DMS 273 (cell line): ENCODE data around the gene PITX3.

Experiments
- DNase-seq: peaks from one replicate; lab custom pipeline; 2025; ENCODE audit not compliant: unreplicated experiment; lab: John Stamatoyannopoulos, UW

PITX3 gene

DNA sequence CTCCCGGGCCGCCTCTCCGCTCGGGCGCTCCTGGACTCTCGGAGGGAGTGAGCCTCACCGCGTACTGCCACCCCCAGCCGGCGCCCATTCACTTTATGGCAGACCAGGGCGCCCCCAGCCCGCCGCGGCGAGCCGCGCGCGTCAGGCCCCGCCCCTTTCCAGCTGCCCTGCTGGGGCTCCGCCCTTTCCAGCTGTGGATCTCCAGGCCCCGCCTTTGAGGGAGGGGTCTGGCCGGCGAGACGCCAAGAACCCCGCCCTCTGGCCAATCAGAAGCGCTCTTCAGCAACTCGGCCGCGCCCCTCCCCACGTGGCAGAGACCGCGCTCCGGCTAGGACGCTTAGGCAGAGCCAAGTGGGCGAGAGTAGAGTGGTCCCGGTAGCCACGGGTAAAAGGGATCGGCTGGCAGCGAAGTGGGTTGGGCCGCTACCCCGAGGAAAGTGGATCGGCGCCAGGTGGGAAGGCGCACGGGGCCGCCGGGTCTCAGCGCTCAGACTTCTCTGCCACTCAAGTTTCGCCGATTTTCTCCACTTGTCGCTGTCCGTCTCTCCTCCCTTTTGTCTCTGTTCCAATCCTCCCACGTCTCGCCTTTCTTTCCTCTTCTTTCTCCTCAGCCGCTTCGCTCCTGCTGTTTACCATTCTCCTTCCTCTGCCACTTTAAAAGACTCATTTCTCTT is at the start of gene PITX3:
TSS of gene PITX3 (minus strand) at position 69 of the 674 bp plus-strand sequence. CDS start 9,432 bp downstream, outside the sequence.
- peak; percentile 90 for DNase-seq

DNA sequence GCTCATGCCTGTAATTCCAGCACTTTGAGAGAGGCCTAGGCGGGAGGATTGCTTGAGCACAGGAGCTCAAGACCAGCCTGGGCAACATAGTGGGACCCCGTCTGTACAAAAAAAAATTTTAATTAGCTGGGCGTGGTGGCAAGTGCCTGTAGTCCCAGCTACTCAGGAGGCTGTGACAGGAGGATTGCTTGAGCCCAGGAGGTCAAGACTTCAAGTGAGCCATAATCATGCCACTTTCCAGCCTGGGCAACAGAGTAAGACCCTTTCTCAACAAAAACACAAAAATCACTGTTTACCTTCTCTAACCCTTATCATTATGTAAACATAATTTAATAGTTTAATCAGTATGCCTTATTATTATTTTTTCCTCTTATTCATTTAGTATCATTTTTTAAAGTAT is 48.5 kb upstream of the PITX3 start:
- DNase-seq = no peak

DNA sequence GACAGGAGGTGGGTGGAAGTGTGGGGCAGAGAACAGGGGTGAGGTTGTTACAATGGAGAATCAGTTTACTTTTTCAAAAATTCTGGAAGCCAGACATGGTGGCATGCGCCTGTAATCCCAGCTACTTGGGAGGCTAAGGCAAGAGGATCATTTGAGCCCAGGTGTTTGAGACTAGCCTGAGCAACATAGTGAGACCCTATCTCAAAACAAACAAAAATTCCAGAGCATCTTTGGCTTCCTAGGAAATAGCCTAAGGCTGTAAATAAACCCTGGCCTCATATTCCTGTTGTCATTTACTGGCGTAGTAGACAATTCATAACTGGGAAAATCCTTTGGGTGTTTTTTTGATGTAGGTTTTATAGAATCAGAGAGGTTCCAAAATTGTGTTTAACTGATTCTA is 48.0 kb upstream of the PITX3 start:
- no peak for DNase-seq

DNA sequence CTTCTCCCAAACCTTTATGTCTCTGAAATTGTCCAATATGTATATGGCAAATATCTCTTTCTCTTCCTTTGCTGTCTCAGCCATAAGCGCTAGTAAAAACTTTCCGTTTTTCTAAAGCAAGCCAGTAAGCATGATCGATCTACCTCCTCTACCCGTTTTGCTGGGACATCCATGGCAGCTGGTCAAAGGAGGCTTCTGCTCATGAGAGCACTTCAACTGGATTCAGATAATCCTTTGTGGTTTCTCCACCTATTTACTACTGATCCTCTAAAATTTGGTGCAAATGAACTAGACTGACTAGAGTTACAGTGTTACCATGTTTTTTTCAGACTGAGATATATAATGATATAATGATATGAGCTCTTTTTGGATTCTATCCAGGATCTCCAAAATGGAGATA is 46.7 kb upstream of the PITX3 start:
- DNase-seq = no peak

DNA sequence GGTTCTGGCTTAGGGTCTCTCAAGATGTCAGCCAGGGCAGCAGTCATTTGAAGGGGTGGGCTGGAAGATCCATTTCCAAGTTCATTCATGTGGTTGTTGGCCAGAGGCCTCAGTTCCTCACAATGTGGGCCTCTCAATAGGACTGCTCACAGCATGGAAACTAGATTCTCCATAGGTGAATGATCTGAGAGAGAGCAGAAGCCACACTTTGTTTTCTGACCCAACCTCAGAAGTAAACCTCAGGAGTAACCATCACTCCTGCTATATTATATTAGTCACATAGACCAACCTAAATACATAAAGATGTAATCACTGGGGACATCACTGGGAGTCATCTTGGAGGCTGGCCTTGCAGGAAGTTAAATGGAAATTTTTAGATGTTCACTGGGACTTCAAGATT is 46.2 kb upstream of the PITX3 start:
- no peak for DNase-seq

DNA sequence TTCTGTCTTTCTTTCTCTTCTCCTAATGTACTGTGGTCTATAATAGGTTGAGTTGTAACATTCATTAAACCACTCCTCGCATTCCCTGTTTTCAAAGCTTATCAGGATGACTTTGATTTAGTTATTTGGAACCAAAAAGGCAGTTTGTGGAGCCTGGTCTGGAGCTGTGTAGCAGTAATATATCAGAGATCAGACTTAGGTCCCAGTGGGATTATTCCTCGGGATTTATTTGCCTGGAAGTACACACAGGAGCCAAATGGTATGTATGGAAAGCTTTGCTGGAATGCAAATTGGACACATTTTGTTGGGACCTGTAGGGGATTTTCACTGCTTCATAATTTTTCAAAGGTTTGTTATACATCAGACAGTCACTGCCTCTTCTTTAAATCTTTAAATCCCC is 44.9 kb upstream of the PITX3 start:
- DNase-seq = no peak

DNA sequence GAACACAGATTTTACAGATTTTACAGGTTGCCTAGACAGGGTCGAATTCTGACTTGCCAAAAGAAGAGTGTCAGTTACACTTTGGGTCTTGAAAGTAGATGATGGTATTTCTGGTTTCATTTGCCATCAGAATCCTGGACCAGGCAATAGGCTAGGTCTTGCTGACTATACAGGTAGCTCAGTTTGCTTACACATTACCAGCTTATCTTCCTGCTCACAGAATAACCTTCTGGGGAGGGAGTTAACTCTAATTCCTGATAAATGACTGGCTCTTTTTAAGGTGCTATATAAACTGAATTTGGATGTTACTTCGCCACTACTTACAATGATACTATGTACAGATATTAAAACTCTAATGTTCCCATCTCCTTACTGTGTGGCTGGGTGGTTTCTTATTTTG is 43.8 kb upstream of the PITX3 start:
- no peak for DNase-seq

DNA sequence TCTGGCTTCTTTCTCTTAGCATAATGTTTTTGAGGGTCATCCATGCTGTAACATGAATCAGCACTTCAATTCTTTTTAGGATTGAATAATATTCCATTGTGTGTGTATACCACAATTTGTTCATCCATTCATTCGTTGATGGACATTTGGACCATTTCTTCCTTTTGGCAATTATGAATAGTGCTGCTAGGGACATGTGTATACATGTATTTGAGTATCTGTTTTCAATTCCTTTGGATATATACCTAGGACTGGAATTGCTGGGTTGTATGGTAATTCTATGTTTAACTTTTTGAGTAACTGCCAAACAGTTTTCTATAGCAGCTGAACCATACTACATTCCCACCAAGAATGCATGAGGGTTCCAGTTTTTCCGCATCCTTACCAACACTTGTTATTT is 43.2 kb upstream of the PITX3 start:
- no peak for DNase-seq

DNA sequence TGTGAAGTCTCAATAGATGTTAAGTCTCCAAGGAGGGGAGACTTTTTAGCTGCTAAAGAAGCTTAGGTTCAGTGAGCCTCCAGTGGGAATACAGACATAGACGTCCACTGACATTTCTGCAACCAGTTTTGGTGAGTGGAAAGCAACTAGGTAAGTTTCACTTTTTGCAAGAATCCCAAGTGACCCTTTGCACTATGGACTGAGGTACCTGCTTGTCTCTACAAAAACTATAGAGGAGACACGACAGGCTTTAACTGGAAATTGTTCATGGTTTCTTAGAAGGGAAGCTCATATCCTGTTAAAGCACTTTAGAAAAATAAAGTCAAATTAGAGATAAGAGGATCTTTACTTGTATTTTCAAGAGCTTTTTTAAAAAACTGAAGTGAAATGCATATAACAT is 42.6 kb upstream of the PITX3 start:
- DNase-seq = no peak

DNA sequence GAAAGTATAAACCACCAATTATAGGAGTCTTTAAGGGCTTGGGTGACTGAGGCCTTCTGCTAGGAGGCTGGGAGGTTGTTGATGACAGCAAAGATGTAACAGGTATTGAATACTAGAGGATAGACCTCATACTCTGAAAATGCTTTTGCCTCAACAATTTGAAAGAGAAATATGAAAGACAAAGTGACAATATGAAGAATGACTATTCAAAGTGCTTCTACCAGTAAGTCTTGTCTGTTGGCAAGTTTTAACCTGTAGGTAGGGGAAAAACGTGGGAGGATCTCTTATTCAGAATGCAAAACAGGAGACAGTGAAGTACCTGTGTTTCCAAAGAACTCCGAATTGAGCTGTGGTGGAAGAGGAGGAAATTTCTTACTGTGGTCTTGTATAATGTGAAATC is 42.2 kb upstream of the PITX3 start:
- no peak for DNase-seq

DNA sequence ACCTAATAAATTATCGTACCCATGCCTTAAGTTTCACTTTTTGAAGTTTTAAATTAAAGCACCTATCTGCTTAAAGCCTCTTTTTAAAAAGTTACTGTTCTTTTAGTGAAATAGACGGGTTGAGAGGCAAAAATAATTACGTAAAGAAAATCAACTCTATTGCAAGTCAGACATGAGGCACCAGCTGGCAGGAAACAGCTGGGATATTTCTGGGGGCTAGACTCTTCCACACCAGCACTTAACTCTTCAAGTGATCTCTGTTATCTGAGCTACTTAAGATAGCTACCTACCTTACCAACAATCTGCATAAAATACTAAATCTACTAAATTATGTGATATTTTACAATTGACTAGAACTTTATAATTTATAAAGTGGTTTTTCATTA is 39.8 kb upstream of the PITX3 start:
- peak; percentile 67 for DNase-seq

DNA sequence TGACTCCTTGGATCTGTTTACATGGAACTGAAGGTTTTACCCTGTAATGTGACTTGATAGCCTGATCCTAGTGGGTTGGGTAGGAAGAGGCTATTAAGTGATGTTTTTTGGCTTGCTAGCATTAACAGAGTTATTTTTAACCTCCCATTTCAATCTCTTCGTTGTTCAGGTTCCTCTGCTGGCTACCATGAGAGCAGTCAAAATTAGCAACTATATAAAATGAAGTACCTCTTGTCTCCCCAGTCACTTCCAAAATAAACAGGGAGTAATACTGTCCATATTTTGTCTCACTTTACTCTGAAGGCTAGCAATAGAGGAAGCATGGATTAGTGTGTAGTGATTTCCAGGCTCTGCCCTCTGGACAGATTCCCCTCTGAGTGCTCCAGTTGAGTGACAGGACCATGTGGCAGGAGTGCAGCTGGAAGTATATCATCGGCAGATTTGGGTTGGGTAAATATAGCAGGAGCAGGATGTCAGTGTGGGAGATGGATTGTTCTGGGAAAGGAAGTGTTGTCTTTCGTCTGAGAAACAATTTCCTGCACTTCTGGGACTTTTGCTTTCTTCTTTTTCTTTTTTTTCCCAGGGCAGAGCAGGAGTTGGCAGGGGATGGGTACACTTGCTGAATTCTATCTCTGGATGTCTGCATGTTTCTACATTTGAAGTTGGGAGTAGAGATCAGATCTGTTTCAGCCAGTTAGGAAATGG is 39.2 kb upstream of the PITX3 start:
- DNase-seq = peak; percentile 74

DNA sequence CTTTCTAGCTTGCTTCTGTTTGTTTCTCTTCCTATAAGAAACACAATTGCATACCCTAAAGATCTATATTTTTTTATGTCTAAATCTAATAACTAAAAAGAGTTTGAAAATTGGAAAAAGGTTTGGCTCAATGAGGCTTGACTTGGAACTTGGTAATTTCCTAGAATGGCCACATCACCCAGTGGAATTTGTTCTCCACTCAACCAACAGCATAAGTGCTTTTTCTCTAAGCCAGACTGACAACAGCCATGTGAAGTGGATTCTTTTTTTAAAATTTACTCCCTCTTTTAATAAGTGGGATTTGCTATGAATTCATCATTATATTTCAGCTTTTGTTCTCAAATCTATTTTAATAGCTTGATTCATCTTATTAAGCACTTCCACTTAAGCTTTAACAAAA is 37.8 kb upstream of the PITX3 start:
- no peak for DNase-seq

DNA sequence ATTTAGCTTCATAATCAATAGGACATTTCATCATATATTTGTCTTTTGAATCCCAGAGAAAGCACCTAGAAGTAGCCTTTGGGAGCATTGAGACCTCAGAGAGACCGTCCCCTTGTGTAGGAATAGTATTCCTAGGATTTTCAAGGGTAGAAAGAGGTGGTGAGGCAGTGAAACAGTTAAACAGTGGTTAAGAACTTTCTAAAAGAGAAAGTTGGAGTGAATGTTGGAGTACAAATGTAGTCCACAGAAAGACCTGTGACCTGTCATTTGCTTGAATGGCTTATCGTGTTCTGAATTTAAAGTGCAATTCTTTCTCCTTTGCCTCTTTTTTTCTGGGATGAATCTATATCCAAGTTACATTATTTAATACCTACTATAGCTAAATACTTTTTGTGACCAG is 34.0 kb upstream of the PITX3 start:
- DNase-seq = no peak

DNA sequence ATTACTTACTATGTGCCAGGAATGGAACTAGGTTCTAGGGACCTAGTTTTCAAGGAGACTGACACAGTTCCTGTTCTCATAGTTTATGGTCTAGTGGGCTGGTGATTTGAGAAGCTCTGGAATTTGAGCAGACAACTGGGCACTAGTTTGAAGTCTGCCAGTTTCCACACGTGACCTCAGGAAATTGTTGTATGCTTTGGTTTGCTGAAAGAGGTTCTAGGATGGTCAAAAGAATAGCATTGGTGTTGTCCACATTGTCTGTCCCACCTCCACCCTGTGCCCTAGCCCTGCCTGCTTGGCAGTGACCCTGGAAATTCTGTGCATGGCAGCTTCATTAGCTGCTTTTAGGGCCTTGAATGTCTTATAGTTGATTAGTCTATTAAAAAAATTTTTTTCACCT is 32.8 kb upstream of the PITX3 start:
- DNase-seq = no peak

DNA sequence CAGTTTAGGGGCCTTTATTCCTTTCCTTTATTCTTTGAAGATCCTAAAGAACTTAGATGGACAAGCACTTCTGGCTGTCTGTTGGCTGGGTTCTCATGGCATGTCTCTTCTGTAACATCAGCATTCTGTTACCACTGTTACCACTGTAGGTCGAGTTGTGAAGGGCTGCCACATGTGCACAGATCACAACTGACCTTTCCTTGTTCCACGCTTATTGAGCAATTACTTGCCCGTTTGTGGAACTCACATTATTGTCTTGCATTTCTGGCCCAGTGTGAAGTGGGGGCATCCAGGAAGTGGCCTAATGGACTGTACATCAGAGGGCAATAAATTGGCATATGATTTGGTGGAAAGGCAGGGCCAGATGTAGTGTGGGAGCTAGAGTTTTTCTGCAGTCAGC is 27.7 kb upstream of the PITX3 start:
- peak; percentile 19 for DNase-seq

DNA sequence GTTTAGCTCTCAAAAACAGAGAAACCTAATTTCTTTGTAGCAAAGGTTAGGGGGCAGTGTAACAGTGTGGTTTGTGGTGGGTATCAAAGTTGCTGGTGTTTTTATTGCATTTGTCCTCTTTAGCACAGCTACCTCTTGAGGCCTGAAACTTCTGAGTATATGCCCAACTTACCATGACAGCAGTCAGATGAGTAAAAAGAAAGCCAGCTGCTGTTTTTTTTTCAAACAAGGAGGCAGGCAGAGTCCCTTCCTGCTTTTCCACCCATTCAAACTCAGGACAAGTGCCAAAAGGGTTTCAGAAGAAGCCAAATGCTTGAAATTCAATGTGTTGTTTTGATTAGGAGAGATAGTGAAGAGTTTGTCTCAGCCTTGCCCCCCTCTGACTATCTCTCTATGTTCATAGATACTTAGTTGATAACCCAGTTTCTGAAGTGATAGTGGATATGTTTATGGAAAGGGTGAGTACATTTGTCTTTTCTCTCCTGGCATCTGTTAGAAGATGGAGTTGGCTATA is 27.1 kb upstream of the PITX3 start:
- DNase-seq = peak; percentile 52

DNA sequence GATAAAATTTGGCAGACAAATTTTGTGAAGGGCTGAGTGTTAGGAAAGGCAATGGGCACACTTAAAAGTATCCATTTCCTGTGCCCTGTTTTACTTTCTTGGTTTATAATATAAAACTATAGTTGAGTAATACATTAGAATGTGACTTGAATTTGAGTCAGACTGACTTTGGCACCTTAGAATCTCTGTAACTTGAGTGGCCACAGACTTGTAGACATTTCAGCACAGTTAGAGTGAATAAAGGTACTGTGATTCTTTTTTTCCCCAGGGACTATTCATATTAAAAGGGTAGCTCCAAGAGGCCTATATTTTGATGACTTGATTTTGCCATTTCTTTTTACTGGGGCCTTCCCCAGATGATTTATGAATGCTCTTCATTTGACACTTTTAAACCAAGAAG is 26.4 kb upstream of the PITX3 start:
- no peak for DNase-seq

DNA sequence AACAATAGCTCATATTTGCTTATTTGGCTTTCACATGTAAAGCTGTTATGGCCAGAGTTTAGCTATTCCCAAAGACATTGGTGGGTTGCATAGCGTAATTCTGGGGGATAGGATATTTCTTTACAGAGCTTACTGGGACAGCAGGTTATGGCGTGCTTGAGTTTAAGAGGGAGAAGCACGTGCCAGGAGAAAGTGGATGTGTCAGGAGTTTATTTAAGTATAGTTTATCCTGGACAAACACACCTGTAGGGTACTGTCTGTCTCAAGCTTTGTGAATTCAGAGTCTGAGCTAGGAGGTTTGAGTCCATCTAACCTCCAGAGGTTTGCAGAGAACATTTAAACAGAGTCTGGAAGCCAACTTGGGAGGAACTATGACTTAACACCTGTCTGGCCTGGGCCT is 25.4 kb upstream of the PITX3 start:
- DNase-seq = no peak

DNA sequence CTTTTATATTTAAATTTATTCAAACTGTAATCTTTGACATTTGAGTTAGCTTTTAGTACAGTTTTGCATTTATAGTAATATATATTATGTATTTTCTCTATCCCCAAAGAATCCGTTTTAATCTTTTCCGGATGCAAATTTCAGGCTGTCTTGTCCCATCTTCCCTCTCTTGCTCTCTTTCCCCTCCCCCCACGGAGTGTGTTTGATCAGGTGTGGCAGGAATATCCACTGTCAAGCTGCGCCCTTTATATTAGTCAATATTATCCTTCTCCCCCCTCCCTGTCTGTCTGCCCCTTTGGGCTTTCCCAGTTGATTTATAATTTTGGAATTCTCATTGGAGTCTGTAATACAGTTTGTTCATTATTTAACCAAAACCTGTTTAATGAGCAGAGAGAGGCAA is 23.1 kb upstream of the PITX3 start:
- DNase-seq = no peak

DNA sequence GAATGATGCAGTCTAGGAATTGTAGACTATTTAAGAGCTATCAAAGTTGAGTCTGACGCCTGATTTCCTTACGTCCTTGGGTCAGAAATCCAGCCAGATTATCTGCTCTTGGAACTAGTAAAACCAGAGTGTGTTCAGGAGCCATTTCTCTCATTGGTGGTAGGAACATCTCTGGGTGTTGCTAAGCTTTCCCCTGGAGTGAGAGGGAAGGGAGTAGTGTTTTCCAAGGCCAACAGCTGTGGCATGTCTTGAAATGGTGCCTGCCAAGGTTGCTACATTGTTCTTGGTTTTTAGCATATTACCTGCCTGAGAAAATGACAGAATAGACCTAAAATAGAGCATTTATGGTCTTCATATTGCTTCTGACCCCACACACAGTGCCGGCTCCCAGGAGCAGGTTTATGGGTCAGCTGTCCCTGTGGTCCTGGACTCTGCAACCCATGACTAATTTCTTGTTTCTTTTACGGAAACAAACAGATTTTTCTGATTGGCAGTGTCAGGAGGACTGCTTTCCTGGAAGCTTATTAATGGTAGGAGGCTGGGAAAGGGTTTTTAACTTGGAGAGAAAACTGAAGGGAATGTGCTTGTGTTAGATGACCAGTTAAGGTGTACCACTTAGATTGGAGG is 21.5 kb upstream of the PITX3 start:
- DNase-seq = no peak

DNA sequence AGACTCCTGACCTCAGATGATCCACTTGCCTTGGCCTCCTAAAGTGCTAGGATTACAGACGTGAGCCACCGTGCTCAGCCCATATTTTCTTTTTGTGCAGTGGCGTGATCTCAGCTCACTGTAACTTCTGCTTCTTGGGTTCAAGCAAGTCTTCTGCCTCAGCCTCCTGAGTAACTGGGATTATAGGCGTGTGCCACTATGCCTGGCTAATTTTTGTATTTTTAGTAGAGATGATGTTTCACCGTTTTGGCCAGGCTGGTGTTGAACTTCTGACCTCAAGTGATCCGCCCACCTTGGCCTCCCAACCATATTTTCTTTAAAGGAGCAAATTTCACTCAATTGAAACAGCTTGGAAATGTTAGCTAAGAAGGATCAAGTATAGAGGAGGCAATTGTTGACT is 20.5 kb upstream of the PITX3 start:
- no peak for DNase-seq
